Measurements from ENCODE around the gene TUBB6.

Gene TUBB6

DNA sequence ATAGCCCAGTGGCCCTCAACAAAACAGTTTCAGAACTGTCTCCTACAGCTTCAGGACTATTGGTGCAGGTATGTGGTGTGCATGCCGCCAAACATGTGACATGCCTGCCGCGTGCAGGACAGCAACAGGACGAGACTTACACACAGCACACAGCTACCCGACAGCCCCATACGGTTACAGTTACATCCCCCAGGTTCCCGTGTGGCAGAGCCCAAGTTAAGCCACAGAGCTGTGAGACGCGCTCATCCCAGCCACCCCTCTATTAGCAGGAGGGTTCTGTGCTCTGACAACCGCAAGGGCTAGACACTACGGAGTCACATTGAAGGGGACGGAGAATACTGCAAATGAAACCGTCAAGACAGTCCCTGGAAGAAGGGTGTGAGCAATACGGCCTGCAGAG, 16.4 kb upstream of the TUBB6 start:
- no peak for FAIRE-seq

DNA sequence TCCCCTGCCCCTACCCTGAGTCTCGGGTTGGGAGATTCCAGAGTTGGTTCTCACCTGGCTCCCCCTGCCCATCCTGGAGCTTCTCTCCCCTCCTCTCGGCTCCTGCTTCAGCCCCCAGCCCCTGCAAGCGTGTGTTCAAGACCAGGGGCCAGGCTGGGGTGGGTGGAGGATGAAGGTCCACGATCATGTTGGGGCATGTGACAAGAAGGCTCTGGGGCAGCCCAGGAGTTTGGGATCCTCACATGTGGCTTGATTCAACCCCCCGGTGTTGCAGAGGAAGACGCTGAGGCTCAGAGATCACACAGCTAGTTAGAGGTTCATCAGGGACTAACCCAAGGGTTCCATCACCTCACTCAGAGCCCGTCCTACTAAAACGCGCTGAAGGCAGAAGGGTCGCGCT, 14.2 kb upstream of the TUBB6 start:
- no peak for FAIRE-seq

DNA sequence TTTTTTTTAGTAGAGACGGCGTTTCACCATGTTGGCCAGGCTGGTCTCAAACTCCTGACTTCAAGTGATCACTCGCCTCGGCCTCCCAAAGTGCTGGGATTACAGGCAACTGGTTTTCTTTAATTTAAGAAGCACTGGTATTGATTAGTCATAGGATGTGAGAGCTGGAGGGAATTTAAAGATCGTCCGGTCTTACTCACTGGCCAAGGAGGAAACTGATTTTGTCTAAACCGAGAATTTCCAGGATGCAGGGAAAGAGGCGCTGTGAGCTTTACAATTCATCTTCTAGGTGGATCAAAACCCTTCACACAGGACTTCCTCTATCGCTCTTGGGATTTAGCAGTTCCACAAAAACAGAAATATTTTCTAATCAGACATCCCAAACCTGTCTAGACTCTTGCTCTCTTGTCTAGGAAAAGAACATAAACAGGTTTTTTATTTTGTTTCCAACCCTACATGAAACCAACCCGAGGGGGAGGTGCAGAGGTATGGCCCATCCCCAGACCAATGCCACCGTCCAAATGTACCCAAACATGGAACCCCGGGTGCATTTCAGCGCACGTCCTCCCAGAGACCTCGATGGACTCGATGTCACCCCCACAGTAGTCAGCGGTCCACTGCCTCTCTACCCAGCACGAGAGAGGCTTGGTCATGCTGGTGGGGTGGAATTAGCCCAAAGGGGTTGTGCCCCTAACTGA, 12.5 kb upstream of the TUBB6 start:
- FAIRE-seq = no peak

DNA sequence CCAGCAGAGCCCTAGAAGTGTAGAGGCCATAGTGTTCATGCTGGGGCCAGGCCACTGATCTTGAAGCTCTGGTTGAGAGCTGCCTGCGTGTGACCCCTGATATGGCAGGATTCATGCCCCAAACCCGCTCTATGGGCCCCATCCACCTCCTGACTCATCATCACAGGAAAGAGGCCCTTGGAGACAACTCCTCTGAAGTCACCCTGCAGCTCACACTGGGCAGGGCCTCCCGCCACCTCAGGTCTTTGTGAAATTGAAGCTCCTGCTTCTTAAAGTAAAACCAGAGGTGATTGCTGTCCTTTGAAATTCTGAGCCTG, 12.0 kb upstream of the TUBB6 start:
- no peak for FAIRE-seq

DNA sequence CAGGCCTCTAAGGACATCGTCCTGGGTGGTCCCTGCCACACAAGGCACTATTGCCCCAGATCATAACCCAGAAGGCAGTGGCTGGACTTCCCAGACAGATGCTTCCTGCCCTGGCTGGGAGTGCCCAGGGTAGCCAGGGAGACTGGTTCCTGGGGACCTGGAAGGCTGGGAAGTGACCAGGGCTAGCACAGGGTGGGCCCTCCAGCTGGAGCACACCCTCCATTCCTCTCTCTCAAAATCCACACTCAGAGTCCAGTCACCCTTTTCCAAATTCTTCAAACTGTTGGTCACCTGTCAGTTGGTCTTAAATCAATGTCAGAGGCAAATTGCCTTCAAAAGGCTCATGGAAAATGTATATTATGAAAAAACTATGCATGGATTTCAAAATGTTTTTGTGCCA, 11.6 kb upstream of the TUBB6 start:
- FAIRE-seq = no peak

DNA sequence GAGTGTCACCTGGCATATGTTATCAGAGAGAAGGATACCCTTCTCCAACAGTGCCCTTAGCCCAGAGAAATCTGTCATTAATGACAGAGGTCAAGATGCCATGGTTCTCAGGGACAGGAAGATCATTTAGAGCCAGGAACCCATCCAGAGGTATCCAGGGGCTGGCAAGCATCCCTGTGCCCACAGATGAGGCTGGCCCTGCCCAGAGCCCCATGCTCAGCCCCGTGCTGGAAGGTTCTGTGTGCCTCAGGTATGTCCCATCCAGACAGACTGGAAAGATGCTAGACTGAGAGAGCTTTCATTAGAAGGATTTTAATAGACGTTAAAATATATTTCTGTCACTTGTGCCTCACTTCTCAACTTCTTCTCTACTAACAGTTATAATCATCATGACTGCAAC, 8.2 kb upstream of the TUBB6 start:
- no peak for FAIRE-seq

DNA sequence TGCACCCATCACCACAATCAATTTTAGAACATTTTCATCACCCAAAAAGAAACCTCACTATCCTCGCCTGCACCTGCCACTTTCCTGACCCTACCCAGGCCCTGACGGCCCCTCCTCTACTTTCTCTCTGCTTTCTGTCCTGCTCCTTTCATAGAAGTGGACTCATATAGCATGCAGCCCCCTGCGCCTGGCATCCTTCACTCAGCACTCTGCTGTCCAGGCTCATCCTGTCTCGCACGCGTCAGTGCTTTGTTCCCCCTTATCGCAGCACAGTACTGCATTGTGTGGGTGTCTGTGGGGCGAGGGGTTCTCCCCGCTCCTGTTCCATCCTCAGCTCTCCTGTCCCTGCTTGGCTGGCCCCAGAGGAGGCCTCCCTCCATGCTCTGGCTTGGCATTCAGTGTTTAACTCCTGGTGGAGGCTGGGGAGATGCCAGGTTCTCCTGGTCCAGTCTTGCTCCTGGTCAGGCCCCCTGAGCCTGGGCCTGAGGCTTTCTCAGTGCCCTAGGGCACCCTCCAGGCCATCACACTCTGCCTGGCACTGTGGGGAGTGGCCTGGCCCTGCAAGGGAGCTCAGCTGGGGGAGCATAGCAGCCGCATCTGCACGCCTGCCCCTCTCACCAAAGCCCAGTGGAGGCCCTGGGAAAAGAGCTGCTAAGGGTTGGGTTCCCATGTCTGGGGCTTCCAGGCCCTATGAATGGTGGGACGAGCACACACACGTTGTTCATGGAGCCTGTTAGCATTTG, 6.6 kb upstream of the TUBB6 start:
- FAIRE-seq = no peak

DNA sequence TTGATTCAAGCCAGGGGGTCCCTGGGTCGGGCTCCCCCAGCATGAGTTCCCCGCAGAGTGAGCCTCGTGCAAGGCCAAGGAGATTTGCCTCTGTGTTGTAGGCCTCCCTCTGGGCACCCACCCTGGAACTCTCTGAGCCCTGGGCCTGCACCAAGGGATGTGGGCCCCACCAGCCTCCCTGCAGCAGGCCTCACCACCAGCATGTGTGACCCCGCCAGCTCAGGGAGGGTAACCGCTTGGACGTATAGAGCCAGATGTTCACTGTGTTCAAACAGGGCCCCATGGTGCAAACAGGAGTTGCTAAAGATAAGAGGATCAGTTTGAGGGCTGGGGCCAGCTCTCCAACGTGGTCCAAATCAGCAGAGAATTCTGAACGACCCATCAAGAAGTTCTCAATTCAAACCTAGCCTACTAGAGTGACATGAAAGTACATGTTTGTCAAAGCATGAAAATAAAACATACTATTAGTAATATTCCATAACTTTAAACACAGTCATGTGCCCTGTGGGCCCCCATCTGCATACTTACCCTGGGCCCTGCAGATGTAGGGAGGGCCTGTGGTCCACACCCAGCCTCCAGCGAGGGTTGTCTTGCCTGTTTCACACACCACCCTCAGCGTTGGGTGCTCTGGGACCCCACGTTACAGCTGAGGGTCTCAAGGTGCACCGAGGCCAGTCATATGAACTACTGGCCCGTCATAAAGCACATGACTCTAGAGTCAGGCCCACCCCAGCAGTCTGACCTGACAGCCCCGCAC, 5.5 kb upstream of the TUBB6 start:
- no peak for FAIRE-seq

DNA sequence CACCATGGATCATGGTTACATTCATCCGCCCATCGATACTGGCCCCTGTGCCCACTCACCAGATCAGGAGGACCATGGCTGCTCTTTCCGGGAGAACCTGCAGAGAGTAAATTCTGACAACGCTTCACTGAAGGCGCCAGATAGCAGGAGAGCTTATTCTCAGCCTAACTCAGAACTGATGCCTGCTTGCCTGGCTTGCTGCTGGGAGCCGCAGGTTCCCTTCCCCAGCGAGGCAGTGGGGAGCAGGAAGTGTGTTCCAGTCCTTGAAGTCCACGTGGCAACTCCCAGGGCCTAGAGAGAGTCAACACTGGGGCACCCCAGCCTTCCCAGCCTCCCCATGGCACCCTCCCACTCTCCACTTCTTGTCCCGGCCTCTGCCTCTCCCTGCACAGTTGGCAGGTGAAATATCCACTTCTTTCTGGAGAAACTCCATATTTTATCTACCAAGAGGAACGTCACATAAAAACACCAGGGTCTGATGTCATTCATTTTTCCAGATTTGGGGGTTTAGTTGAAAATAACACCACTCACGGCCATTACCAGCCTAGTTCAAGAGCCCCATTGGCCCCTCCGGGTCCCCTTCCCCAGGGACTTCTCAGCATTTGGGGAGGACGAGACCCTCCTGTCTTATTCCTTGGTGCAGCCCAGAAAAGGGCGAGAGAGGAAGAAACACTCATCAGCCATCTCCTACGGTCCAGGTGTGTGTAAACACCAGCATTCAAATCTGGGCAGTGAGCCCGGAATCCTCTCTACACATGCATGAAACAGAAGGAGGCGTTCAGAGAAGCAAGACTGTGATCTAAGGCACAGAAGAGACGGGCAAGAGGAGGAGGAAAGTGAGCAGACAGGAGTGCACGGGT, 3.5 kb upstream of the TUBB6 start:
- no peak for FAIRE-seq

DNA sequence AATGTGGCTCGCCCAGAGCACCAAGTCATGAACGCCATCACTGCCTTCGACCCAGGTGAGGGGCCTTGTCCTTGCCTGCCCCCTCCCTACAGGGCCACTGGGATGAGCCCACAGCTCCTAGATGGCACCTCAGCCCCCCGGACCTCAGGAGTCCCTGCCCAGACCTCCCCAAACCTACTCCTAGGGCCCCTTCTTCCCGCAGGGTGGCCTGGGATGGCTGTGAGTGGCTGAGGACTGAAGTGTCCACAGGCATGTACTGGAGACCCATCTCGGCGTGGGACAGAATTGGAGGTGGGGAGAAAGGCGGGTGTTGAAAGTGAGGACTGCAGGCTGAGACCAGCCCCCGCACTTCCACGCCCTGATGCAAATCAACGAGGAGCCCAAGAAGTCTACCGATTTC, 2.8 kb upstream of the TUBB6 start:
- FAIRE-seq = no peak

DNA sequence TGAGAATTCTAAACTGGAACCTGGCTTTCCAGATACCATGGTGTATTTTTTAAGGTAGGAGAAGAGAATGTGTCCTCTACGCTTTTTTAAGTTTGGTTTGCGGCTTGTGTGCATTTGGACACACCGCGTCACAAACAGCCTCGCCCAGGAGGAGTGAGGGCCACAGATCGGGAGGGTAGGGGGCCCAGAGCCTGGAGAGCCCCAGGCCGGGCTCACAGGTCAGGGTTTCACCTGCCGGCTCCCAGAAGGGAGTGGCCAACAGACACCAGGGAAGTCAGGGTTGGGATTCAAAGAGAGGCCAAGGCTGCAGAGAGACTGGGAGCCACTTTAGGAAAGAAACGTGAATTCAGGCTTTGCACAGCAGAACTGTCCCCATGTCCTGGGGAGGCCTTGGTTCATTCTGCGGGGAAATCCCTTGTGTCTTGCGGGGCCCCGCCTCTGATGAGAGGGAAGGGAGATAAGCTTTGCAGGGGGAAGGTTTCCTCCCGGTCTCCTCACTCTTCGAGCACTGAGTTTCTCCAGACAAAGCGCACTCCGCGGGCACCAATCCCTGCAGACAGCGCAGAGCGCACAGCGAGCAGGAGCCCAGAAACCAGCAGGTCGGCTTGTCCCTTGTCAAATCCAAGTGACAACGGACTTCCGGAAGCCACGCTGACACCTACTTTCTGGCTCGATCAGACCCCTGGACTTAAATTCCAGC, 2.0 kb upstream of the TUBB6 start:
- no peak for FAIRE-seq

DNA sequence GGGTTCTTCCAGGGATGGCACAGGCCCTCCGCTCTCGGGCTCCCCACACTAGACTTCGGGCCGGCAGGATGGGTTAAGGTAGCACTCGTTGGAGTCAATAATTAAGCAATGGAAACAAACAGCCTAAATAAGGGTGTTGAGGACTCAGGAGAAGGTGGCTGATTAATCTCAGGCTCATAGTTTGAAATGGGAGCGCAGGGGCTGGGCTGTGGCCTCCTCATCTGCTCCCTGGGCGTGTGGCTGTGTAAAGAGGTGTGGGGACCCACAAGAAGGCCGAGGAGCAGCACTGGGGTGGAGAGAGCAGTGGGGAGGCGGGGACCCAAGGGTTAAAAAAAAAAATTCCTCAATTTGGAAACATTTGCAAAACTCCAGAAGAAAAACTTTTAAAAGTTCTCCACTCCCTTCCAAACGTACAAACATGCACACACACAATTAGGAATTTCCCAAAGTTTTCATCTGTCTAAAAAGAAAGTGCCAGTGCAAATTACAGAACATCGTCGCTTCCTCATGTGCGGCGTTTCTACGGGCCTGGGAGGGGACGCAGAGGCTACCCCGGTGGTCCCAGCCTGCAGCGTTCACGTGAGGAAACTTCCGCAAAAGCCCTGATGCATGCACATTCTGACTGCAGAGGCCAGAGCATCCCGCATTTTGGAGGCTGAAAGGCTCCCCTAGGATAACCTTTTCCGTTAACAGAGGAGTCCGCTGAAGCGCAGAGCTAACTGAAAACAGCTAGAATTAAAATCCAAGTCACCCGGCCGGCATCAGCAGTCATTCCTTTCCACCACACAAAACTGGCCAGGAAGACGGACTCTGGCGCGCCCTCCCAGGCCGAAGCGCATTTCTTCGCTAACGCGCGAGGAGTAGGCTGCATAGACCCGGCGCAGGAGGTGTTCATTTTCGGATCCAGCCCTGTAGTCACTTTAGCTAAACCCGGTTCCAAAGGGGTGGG, 1.0 kb upstream of the TUBB6 start:
- no peak for FAIRE-seq

DNA sequence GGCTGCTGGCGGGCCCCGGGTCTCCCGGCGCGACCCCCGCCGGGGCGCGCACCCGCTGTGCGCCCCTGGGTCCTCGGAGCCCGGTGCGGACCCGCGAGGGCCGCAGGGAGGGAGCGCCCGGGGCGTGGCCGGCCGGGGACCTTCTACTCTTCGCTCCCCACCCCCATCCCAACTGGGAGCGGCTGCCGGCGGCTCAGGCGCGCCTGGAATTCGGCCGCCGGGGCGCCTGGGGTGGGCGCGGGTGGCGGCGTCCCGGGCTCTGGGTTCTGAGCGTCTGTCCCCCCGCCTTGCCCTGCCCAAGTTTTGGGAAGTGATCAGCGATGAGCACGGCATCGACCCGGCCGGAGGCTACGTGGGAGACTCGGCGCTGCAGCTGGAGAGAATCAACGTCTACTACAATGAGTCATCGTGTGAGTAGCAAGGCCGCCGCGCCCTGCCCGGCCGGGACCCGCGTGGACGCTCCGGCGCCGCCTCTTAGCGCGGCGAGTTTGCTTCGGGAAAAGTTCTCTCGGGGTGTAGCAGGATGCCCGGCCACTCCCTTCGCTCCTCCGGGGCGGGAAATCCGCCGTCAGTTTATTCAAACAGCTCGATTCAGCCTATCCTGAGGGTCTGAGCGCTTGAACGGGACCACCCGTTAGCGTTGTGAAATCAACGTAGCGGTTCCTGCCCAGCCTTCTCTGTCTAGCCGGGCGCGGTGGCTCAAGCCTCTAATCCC, 502 bp downstream of the TUBB6 start:
- no peak for FAIRE-seq

DNA sequence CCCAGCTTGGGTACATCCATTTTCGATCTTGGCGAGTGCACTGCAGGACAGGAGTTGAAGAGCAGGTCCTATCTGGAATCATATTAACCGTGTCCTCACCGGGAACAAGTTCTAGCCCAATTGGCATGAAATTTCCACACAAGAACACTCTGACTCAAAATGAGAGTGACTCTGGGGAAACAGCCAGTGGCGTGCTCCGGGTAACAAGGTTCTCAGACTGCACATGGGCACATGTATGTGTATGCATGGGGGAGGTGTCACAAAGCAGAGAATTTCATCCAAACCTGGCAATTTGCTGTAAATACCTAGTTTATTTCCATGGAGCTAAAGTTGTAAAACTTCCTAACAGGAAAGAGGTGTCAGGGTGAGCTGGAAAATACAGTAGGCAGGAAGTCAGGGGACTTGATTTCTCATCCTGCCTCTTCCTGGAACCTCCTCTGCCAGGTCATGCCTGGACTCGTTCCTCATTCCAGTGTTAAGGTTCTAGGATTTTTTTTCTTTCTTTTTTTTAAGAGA, 1.7 kb downstream of the TUBB6 start:
- no peak for FAIRE-seq

DNA sequence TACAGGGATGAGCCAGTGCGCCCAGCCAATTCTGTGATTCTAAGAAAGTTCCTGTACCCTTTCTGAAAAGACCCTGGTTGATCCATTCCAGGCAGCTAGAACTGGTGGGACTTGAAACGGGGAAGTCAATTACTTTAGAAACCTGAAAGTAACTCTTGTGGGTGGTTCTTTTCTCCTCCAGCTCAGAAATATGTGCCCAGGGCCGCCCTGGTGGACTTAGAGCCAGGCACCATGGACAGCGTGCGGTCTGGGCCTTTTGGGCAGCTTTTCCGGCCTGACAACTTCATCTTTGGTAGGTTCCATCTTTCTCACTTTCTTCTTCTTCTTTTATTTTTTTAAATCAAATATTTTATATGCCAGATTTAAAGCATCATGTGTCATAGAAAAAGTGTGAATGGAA, 2.7 kb downstream of the TUBB6 start:
- no peak for FAIRE-seq

DNA sequence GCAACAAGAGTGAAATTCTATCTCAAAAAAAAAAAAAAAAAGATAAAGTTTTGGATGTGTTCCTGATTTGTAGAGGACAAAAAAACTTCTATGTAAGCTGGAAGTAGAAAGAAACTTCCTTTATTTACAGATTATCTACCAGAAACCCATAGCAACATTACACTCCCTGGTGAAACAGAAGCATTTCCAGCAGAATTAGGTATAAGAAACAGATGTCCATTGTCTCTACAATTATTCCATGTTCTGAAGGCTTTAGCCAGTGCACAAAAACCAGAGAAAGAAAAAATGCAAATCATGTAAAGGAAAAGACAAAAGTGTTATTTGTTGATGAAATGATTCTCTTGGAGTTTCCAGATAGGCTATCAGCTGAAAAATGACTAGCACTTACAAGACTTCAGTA, 4.9 kb downstream of the TUBB6 start:
- no peak for FAIRE-seq

DNA sequence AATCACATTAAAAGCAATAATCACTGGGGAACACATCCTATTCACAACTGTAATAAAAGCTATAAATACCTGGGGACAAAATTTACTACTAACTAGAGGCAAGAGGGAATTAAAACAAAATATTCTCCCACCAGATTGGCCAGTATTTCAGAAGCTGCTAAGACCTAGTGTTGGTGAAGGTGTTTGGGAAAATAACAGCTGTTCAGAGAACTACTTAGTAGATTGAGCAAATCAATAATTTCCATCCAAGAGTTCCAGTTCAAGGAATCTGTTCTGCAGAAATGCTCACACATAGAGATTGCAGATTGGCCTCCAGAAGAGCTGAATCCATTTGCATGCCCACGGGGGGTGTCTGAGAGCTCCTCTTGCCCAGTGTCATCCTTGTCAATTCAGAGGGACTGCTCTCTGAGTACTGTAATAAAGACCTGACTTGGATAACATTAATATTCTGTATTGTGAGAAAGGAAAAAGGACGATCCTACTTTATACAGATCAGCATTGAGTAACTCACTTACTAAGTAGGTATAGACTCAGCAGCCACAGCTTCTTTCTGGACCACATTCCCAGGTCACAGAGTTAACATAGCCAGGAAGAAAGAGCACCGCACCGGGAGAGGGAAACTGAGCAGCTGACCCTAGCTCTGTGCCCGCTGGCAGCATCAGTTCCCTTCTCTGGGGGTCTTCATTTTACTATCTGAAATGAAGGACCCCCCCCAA, 5.6 kb downstream of the TUBB6 start:
- FAIRE-seq = no peak

DNA sequence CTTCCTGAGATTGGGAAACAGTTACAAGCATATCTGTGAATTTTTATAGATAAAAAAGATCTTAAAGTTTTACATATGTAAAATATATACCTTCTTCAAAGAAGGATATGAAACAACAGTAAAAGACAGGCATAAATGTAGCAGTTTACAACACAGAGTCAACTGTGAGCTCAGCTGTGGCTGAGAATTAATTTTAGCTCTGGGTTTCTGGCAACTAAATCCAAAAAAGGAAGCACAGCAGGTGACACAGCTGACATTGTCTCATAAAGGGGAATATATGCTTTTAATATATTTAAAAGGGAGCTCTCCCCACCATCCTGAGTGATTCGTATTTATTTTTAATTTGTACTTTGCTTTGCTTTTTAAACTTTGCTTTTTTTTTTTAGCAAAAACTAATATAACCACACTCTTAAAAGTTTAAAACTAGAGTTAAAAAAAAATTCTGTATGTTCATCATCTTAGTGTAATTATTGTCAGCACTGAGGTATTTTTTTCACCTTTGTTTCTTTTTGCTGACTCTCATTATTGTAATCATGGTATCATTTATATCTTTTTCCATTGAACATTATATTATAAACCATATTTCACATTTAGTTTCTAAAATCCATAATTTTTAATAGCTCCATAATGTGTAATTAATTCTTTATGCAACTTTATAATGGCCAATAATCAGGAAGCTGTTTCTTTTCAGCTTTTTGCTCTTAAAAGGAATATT, 6.7 kb downstream of the TUBB6 start:
- FAIRE-seq = no peak

DNA sequence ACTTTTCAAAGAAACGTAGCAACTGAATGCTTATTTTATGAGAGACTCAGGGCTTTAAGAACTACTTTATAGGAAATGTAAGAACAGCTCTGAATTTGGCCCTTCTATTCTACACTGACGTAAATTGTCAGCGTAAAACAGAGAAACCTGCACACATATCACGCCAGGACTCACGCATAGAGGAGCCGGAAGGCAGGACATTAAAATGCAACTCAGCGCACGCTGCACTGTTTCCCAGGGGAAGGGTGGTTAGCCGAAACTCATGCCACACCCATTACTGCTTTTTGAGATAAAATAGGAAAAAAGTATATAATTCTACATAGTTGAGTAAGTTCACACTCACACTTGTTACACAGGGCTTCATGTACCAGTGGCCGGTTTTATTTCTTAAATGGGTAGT, 7.4 kb downstream of the TUBB6 start:
- no peak for FAIRE-seq

Measured in TTC549 (cell line).